Endothelial cell of umbilical vein (primary cell): ENCODE measurements around the gene PLK1. TPM values are rescaled to one million over a fixed set of nuclear protein-coding genes. Genes with fewer than 3 reads are reported as not detected.

Experiments
- BruUV-seq: library from RNA; stranded (reverse); fragments of 400-500 nt; replicated peaks from 2 replicates; lab custom pipeline; 2021; lab: Mats Ljungman, UMichigan
- CTCF ChIA-PET: fragments of 300-600, 350-600 bp; sonication (Branson Sonifier 250); formaldehyde crosslinking; loops from one replicate; lab custom pipeline; 2021; ENCODE audit warnings: antibody characterized with exemption, inconsistent platforms; lab: Charles Lee
- POLR2A ChIA-PET: fragments of 300-600, 350-600 bp; sonication (Branson Sonifier 250); formaldehyde crosslinking; loops from one replicate; lab custom pipeline; 2021; ENCODE audit warnings: antibody characterized with exemption, inconsistent platforms; lab: Charles Lee
- DNase-seq: peaks from one replicate; pipeline ENCODE4 v3.0.0-alpha.2; 2011; ENCODE audit warnings: low read depth, low spot score
- FAIRE-seq: peaks from 2 replicates; lab custom pipeline; 2011; peaks lifted over from hg19 to GRCh38; lab: Jason Lieb, UNC
- H2AFZ ChIP-seq: 2 replicates; pipeline ENCODE4 v1.6.0; 2012; ENCODE audit warnings: low read depth, low read length, control low read depth, inconsistent platforms
- H3K27ac ChIP-seq: 2 replicates; pipeline ENCODE4 v1.5.1; 2011; ENCODE audit warnings: low read depth, mild to moderate bottlenecking, control low read depth, low read length, moderate library complexity; ENCODE audit not compliant: insufficient read depth
- H3K27me3 ChIP-seq, 2 experiments: 2 replicates each; pipeline versions ENCODE4 v1.6.0 to v1.6.1; 2011; ENCODE audit warnings: low read length in 2 of 2, mixed read lengths in 1 of 2; ENCODE audit not compliant: control insufficient read depth in 2 of 2, insufficient read depth in 2 of 2
- H3K36me3 ChIP-seq, 2 experiments: 2 replicates in 1 of 2; 3 replicates in 1 of 2; pipeline ENCODE4 v1.5.1; 2011; ENCODE audit warnings: low read length in 2 of 2, mild to moderate bottlenecking in 1 of 2, moderate library complexity in 1 of 2; ENCODE audit not compliant: control insufficient read depth in 2 of 2, insufficient read depth in 2 of 2; ENCODE audit errors: extremely low read depth in 1 of 2
- H3K4me1 ChIP-seq: 3 replicates; pipeline ENCODE4 v1.5.1; 2011; ENCODE audit warnings: mild to moderate bottlenecking, low read length; ENCODE audit not compliant: control insufficient read depth, insufficient read depth; ENCODE audit errors: extremely low read depth
- H3K4me2 ChIP-seq: 2 replicates; pipeline ENCODE4 v1.6.1; 2011; ENCODE audit warnings: low read length, control low read depth, mixed read lengths; ENCODE audit not compliant: insufficient read depth
- H3K4me3 ChIP-seq, 3 experiments: fragments of 200-600 bp in 1 of 3; sonication (generic), shearing (Covaris generic) in 1 of 3; replicated peaks in 1 of 3; 2 replicates each; pipeline ENCODE4 v1.5.1; 2011 to 2016; ENCODE audit warnings: control low read depth in 3 of 3, low read length in 3 of 3, mild to moderate bottlenecking in 2 of 3, inconsistent platforms in 1 of 3, low read depth in 1 of 3, moderate library complexity in 1 of 3; ENCODE audit not compliant: insufficient read depth in 1 of 3
- H3K79me2 ChIP-seq: 2 replicates; pipeline ENCODE4 v1.6.0; 2012; ENCODE audit warnings: low read length, inconsistent platforms; ENCODE audit not compliant: control insufficient read depth, insufficient read depth
- H3K9ac ChIP-seq: replicated peaks from 2 replicates; pipeline ENCODE3; 2011; ENCODE audit warnings: low read length, control low read depth; ENCODE audit not compliant: insufficient read depth; ENCODE audit errors: extremely low read depth
- H3K9me1 ChIP-seq: replicated peaks from 3 replicates; pipeline ENCODE4 v1.6.0; 2011; ENCODE audit warnings: mild to moderate bottlenecking, low read length; ENCODE audit not compliant: control insufficient read depth, insufficient read depth; ENCODE audit errors: extremely low read depth
- H3K9me3 ChIP-seq: replicated peaks from 2 replicates; pipeline ENCODE4 v1.5.1; 2012; ENCODE audit warnings: low read length, inconsistent platforms; ENCODE audit not compliant: control insufficient read depth, insufficient read depth
- H4K20me1 ChIP-seq: replicated peaks from 2 replicates; pipeline ENCODE3; 2011; ENCODE audit warnings: mild to moderate bottlenecking, low read length; ENCODE audit not compliant: control insufficient read depth, insufficient read depth; ENCODE audit errors: extremely low read depth
- CTCF ChIP-seq, 2 donors: IDR thresholded peaks; 1 replicate in 1 of 2; 2 replicates in 1 of 2; pipeline ENCODE4 v1.5.1; 2011; ENCODE audit warnings: low read length in 2 of 2, mild to moderate bottlenecking in 2 of 2, moderate library complexity in 2 of 2, control low read depth in 1 of 2, inconsistent platforms in 1 of 2, low read depth in 1 of 2; ENCODE audit not compliant: insufficient read depth in 1 of 2; ENCODE audit errors: extremely low read depth in 1 of 2
- FOS ChIP-seq: IDR thresholded peaks from 2 replicates; pipeline ENCODE4 v1.6.1; 2011; ENCODE audit warnings: mild to moderate bottlenecking, low read length, moderate library complexity, borderline replicate concordance; ENCODE audit not compliant: insufficient read depth
- GATA2 ChIP-seq: IDR thresholded peaks from 2 replicates; pipeline ENCODE4 v1.7.0; 2011; ENCODE audit warnings: low read depth, mild to moderate bottlenecking, moderate library complexity, mixed read lengths, low read length; ENCODE audit not compliant: insufficient read length, insufficient read depth
- MAX ChIP-seq: IDR thresholded peaks from 2 replicates; pipeline ENCODE4 v1.6.1; 2011; ENCODE audit not compliant: insufficient read depth, insufficient read length
- POLR2A ChIP-seq: IDR thresholded peaks from 2 replicates; pipeline ENCODE4 v1.6.1; 2012; ENCODE audit warnings: low read depth, mild to moderate bottlenecking, control low read depth, low read length
- POLR2AphosphoS5 ChIP-seq: IDR thresholded peaks from 2 replicates; pipeline ENCODE4 v1.6.1; 2012; ENCODE audit warnings: low read depth, mild to moderate bottlenecking, control low read depth, low read length, moderate library complexity; ENCODE audit not compliant: insufficient read depth
- dilution Hi-C: fragments of 300-500 bp; cut with MboI; formaldehyde crosslinking; loops from one replicate; pipeline ENCODE4 v1.15.0; 2019; ENCODE audit warnings: low sequenced_read_pairs; ENCODE audit not compliant: extremely low pct_ligation_motif_present
- intact Hi-C: fragments of 100-400 bp; cut with micrococcal nuclease; formaldehyde crosslinking; loops from one replicate; pipeline ENCODE4 v1.10.0; 2022
- polyA plus RNA-seq, 4 experiments: library from polyadenylated mRNA; depleted of rRNA in 3 of 4; stranded (reverse) in 3 of 4; unstranded in 1 of 4; fragments of >200 nt; gene quantifications; 2 replicates each; pipeline versions ENCODE4 v1.2.1 to v1.2.3, GENCODE V29; 2011 to 2012; ENCODE audit warnings: missing spikeins in 1 of 4
- total RNA-seq: library from RNA; stranded (reverse); gene quantifications from 2 replicates; pipeline ENCODE4 v1.2.3, GENCODE V29; 2021

The PLK1 gene
- total and polyA plus RNA-seq, 2 donors (not counting 3 experiments of a cell fraction or from before 2014, with no cell fraction given), result 94.9 to 109 TPM

GRCh38 chr16:23694644-23695373, 16.1 kb downstream of the PLK1 start:
- Histone ChIP-seq H3K79me2 (no peaks in the 10 kb centered on the region), H3K4me3 (peak overlapping the region in 1 of 3 experiments; percentile 20), H3K36me3 (peaks cover 3 to 15% of the 10 kb centered on the region in 2 experiments), H3K9me3 (no peaks in the 10 kb centered on the region), H4K20me1 (no peaks in the 10 kb centered on the region), H3K27me3 (no peaks in the 10 kb centered on the region), H3K9me1 (no peaks in the 10 kb centered on the region), H3K9ac (no peak overlapping the region), H2AFZ (peak overlapping the region; percentile 76), H3K27ac (no peak overlapping the region), H3K4me1 (no peaks in the 10 kb centered on the region), H3K4me2 (peak overlapping the region; percentile 1)
- intact Hi-C loops (no loop called here), dilution Hi-C loops (no loop called here)
- TF ChIP-seq FOS (no peak), GATA2 (no peak), MAX (no peak), POLR2AphosphoS5 (no peak), CTCF (IDR thresholded peaks at IDR 0.05; ENCODE audit: extremely low read depth in 1 of 2, insufficient read depth in 1 of 2, low read depth in 1 of 2, low read length in 2 of 2) (no peak), POLR2A (no peak)
- DNase-seq (peak; percentile 30), FAIRE-seq (no peak)
- BruUV-seq, result no TSS peak
- ChIA-PET CTCF (interaction anchor here (0.6 to 1.7 kb wide), 6 partner anchors 11 to 1656 kb away, joined by 3 to 7 read pairs (median 4); no protein-coding TSS in a partner anchor), POLR2A (no interaction called here)
